PC-9 (cell line): ENCODE results near the gene UTS2R. TPM values are rescaled to one million over a fixed set of nuclear protein-coding genes. Genes with fewer than 3 reads are reported as not detected.

Source experiments
- BruUV-seq: library from RNA; stranded (reverse); fragments of 400-500 nt; replicated peaks from 2 replicates; lab custom pipeline; 2021; lab: Mats Ljungman, UMichigan
- CTCF ChIA-PET: fragments of 300-600 bp; sonication (Branson Sonifier 250); formaldehyde crosslinking; loops from one replicate; lab custom pipeline; 2022; ENCODE audit warnings: antibody characterized with exemption; lab: Charles Lee
- POLR2A ChIA-PET: fragments of 300-600 bp; sonication (Branson Sonifier 250); formaldehyde crosslinking; loops from one replicate; lab custom pipeline; 2022; ENCODE audit warnings: antibody characterized with exemption; ENCODE audit not compliant: unreplicated experiment; lab: Charles Lee
- DNase-seq, 2 experiments: peaks; one replicate each; pipeline versions ENCODE4 v3.0.0 to v3.0.0-alpha.2; 2015 to 2022; ENCODE audit warnings: mixed read lengths in 1 of 2
- H2AFZ ChIP-seq: fragments of 200-600 bp; sonication (generic); 2 replicates; pipeline ENCODE4 v1.8.1; 2017; ENCODE audit warnings: antibody characterized with exemption
- H3F3A ChIP-seq: fragments of 200-600 bp; sonication (generic); 2 replicates; pipeline ENCODE4 v1.8.1; 2017; ENCODE audit warnings: antibody characterized with exemption, mild to moderate bottlenecking, low read depth; ENCODE audit not compliant: insufficient read depth
- H3K27ac ChIP-seq: fragments of 200-600 bp; sonication (generic); 2 replicates; pipeline ENCODE4 v1.6.1; 2016; ENCODE audit warnings: mixed run types
- H3K27me3 ChIP-seq: fragments of 200-600 bp; sonication (generic); 2 replicates; pipeline ENCODE4 v1.6.1; 2016; ENCODE audit warnings: low read depth, mixed run types; ENCODE audit not compliant: insufficient read depth
- H3K36me3 ChIP-seq: fragments of 200-600 bp; sonication (generic); 2 replicates; pipeline ENCODE4 v1.6.1; 2016; ENCODE audit warnings: low read depth, mixed run types
- H3K4me1 ChIP-seq: fragments of 200-600 bp; sonication (generic); replicated peaks from 2 replicates; pipeline ENCODE4 v1.6.1; 2016; ENCODE audit warnings: mixed run types; ENCODE audit not compliant: insufficient read depth
- H3K4me2 ChIP-seq: fragments of 200-600 bp; sonication (generic); 2 replicates; pipeline ENCODE4 v1.6.1; 2017; ENCODE audit warnings: mixed run types
- H3K4me3 ChIP-seq: fragments of 200-600 bp; sonication (generic); 2 replicates; pipeline ENCODE4 v1.6.1; 2016; ENCODE audit warnings: mixed run types
- H3K79me2 ChIP-seq: fragments of 200-600 bp; sonication (generic); 2 replicates; pipeline ENCODE4 v1.6.1; 2017; ENCODE audit warnings: low read depth, mixed run types
- H3K9me2 ChIP-seq: fragments of 200-600 bp; sonication (generic); 2 replicates; pipeline ENCODE4 v1.8.1; 2017; ENCODE audit warnings: mild to moderate bottlenecking; ENCODE audit not compliant: insufficient read depth
- H3K9me3 ChIP-seq: fragments of 200-600 bp; sonication (generic); 2 replicates; pipeline ENCODE4 v1.8.1; 2016; ENCODE audit warnings: low read depth; ENCODE audit not compliant: insufficient read depth
- H4K20me1 ChIP-seq: fragments of 200-600 bp; sonication (generic); 2 replicates; pipeline ENCODE4 v1.8.1; 2017; ENCODE audit not compliant: insufficient read depth
- EZH2 ChIP-seq: fragments of 200-600 bp; sonication (generic); IDR thresholded peaks from 2 replicates; pipeline ENCODE4 v1.8.0; 2017; ENCODE audit warnings: antibody characterized with exemption, low read depth
- intact Hi-C: fragments of 100-400 bp; cut with micrococcal nuclease; formaldehyde crosslinking; loops from one replicate; pipeline ENCODE4 v1.10.0; 2022; ENCODE audit not compliant: unreplicated experiment
- total RNA-seq: library from RNA; stranded (reverse); gene quantifications from 2 replicates; pipeline ENCODE4 v1.2.3, GENCODE V29; 2021
- TF ChIP-seq, protein P1 (sequence below): fragments of 200-600 bp; sonication (generic); conservative IDR thresholded peaks from 2 replicates; pipeline ENCODE4 v1.6.1; 2017; ENCODE audit warnings: mixed run types, antibody characterized with exemption, mild to moderate bottlenecking, moderate library complexity

UTS2R gene
- total RNA-seq, 1 experiment from 2014 or later, result not detected

GRCh38 chr17:82361885-82362633 lies 9.5 kb upstream of the UTS2R start:
- Histone ChIP-seq H3K79me2 (no peaks in the 10 kb centered on the region), H3K9me2 (no peaks in the 10 kb centered on the region), H3K4me3 (no peak overlapping the region), H3K27me3 (no peaks in the 10 kb centered on the region), H3K27ac (no peak overlapping the region), H3K4me1 (no peaks in the 10 kb centered on the region), H3K4me2 (no peak overlapping the region), H3K36me3 (no peaks in the 10 kb centered on the region), H4K20me1 (no peaks in the 10 kb centered on the region), H3K9me3 (no peaks in the 10 kb centered on the region), H3F3A (peaks cover 8% of the 10 kb centered on the region; the same call in 1 of the 2 replicates), H2AFZ (no peak overlapping the region)
- ChIA-PET POLR2A (no interaction called here), CTCF (no interaction called here)
- intact Hi-C loops, result no loop called here
- no peak for DNase-seq
- no peak for TF ChIP-seq EZH2
- TF ChIP-seq, protein P1, sequence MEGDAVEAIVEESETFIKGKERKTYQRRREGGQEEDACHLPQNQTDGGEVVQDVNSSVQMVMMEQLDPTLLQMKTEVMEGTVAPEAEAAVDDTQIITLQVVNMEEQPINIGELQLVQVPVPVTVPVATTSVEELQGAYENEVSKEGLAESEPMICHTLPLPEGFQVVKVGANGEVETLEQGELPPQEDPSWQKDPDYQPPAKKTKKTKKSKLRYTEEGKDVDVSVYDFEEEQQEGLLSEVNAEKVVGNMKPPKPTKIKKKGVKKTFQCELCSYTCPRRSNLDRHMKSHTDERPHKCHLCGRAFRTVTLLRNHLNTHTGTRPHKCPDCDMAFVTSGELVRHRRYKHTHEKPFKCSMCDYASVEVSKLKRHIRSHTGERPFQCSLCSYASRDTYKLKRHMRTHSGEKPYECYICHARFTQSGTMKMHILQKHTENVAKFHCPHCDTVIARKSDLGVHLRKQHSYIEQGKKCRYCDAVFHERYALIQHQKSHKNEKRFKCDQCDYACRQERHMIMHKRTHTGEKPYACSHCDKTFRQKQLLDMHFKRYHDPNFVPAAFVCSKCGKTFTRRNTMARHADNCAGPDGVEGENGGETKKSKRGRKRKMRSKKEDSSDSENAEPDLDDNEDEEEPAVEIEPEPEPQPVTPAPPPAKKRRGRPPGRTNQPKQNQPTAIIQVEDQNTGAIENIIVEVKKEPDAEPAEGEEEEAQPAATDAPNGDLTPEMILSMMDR, result no peak
- BruUV-seq, result no TSS peak

DNA sequence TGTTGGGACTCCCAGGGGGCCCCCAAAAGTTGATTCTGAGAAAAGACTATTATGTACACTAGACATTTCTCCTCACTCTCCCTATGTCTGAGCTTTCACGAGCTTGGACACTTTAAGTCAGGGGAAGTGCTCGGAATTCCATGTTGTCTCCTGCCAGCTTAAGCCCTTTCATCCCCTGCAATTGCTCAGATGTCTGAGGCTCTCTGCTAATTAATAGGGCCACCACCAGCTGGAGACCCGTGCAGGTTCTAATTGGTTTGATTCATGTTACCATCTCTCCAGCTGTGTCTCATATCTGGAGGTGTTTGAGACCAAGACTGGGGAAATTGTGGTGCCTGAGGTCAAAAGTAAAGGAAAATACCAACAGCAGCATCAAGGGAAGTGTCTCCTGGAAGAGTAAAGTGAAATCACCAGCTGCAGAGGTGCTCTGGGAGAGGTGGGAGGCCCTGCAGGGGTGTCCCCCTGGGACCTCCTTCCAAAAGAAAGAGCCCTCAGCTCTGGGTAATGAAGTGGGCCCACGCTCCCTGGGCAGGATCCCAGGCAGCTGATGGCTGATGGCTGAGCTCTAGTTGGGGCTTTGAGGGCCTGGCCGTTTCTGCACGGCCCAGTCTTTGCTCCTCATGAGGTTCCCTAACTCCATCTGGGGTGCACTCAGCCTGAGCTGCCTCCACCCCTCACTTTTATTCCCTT lies 5.8 kb upstream of the UTS2R start:
- H3K36me3 ChIP-seq, result no peaks in the 10 kb centered on the region
- ChIA-PET CTCF (no interaction called here), POLR2A (interaction anchor here (0.6 kb wide), 1 partner anchor 374 kb away, joined by 3 read pairs; no protein-coding TSS in a partner anchor)
- no peak overlapping the region for H2AFZ ChIP-seq
- no peak for TF ChIP-seq EZH2
- TF ChIP-seq, protein P1, result no peak
- no peaks in the 10 kb centered on the region for H3K27me3 ChIP-seq
- H3K4me3 ChIP-seq, result no peak overlapping the region
- H3K4me1 ChIP-seq, result no peaks in the 10 kb centered on the region
- H3K9me2 ChIP-seq, result no peaks in the 10 kb centered on the region
- no peak overlapping the region for H3K4me2 ChIP-seq
- H3K27ac ChIP-seq, result no peak overlapping the region
- no peak for DNase-seq
- no peaks in the 10 kb centered on the region for H3K9me3 ChIP-seq
- H3F3A ChIP-seq, result no peaks in the 10 kb centered on the region
- no TSS peak for BruUV-seq
- H3K79me2 ChIP-seq, result no peaks in the 10 kb centered on the region
- H4K20me1 ChIP-seq, result no peaks in the 10 kb centered on the region
- intact Hi-C loops, result no loop called here

DNA sequence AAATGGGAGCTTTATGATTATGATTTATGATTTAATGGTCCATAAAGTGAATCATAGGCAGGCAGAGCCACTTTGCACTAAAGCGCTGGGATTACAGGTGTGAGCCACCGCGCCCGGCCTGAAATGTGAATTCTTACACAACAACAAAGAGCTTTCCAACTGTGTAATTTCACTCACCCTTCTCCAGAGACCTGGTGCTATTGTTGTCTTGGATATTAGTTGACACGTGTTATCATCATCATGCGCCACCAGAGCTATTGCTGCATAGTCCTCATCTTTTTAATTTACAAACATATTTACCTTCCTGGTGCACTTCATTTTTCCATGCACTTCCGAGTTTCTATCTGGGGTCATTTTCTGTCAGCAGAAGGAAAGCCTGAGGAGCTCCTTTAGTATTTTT lies 4.8 kb upstream of the UTS2R start:
- Histone ChIP-seq H3K79me2 (no peaks in the 10 kb centered on the region), H3K9me2 (no peaks in the 10 kb centered on the region), H3K9me3 (no peaks in the 10 kb centered on the region), H3K27me3 (no peaks in the 10 kb centered on the region), H3K36me3 (no peaks in the 10 kb centered on the region), H4K20me1 (no peaks in the 10 kb centered on the region), H3K4me3 (no peak overlapping the region), H3K27ac (no peak overlapping the region), H3F3A (no peaks in the 10 kb centered on the region), H2AFZ (no peak overlapping the region), H3K4me1 (no peaks in the 10 kb centered on the region), H3K4me2 (no peak overlapping the region)
- BruUV-seq, result no TSS peak
- POLR2A ChIA-PET, result interaction anchor here (0.7 kb wide), 1 partner anchor 15 kb away, joined by 8 read pairs; no protein-coding TSS in a partner anchor
- no peak for DNase-seq
- CTCF ChIA-PET, result no interaction called here
- intact Hi-C loops, result no loop called here
- no peak for TF ChIP-seq EZH2
- TF ChIP-seq, protein P1, result no peak
